Omental fat pad (tissue), 4 donors: Measurements from ENCODE around the gene NCAM1. TPM values are rescaled to one million over a fixed set of nuclear protein-coding genes. Genes with fewer than 3 reads are reported as not detected.

Experiments used
- ATAC-seq: fragments of 150-250 bp; one replicate; pipeline ENCODE4 v1.9.1; 2016; ENCODE audit warnings: mild to moderate bottlenecking, moderate library complexity; ENCODE audit not compliant: low FRiP score
- DNase-seq: peaks from one replicate; pipeline ENCODE4 v3.0.0-alpha.2; 2019; ENCODE audit warnings: low spot score
- CTCF ChIP-seq, 3 donors: fragments of 450-650 bp; IDR thresholded peaks; one replicate each; pipeline ENCODE4 v1.5.1; 2016 to 2017; ENCODE audit warnings: antibody characterized with exemption in 3 of 3, mild to moderate bottlenecking in 3 of 3, moderate library complexity in 2 of 3
- total RNA-seq, 4 donors: library from RNA; depleted of rRNA; stranded (reverse); fragments of >200 nt; gene quantifications; one replicate each; pipeline ENCODE4 v1.1.0, GENCODE V29; 2016

NCAM1 gene
- total RNA-seq, 4 donors from 2014 or later: 3.8 to 10.9 (median 7.9) TPM

GRCh38 chr11:113281052-113281725 lies 320.0 kb downstream of the NCAM1 start:
- TF ChIP-seq CTCF (IDR thresholded peaks at IDR 0.05): no peak
- no peak for DNase-seq
- no peak for ATAC-seq

- ATAC-seq (no peak), DNase-seq (no peak)
- no peak for TF ChIP-seq CTCF (IDR thresholded peaks at IDR 0.05)
Measured at GRCh38 chr11:113282898-113283437, 321.7 kb downstream of the NCAM1 start.

DNA sequence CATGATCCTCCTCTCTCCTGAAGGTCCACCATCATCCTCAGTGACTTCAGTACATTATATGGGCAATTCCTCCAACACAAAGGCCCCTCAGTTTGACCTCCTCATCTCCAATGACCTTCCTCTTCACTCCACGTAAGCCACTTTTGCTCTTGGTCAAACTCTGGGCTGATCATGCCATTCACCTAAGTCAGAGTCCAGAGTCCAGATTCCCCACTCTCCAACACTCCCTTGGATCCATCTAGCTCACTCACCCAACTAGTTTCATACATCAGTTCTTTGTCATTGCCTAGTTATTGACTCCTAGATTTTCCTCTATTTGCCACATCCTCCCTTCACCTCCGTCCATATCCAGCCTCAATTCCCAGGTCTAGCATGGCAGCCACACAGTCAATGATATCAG lies 322.7 kb downstream of the NCAM1 start:
- ATAC-seq (no peak), DNase-seq (no peak)
- TF ChIP-seq CTCF (IDR thresholded peaks at IDR 0.05): no peak

DNA sequence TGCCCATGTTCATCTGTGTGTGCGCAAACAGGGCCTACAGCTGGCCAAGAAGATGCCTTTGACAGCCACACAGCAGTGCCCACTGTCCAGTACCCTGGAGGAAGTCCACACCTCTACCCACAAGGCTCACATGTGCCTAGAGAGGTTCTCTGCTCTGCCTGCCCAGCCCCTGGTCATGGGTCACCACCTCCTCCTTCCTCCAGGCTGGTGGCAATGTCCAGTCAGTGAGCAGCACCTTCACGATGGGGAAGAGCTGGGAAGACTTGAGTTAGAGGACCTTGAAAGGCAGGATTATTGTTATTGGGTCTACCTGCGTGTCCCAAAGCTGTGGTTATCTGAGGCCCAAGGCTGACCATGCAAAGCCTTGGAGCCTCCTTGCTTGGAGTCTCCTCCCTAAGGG lies 324.8 kb downstream of the NCAM1 start:
- ATAC-seq: no peak
- TF ChIP-seq CTCF (IDR thresholded peaks at IDR 0.05): no peak
- no peak for DNase-seq

- no peak for TF ChIP-seq CTCF (IDR thresholded peaks at IDR 0.05)
- no peak for DNase-seq
- no peak for ATAC-seq
Measured at GRCh38 chr11:113286509-113287497, 325.6 kb downstream of the NCAM1 start.

- ATAC-seq (no peak), DNase-seq (no peak)
- TF ChIP-seq CTCF (IDR thresholded peaks at IDR 0.05): no peak
Measured at GRCh38 chr11:113287801-113288200, 326.6 kb downstream of the NCAM1 start.
